Mesenteric fat pad (tissue), 1 donor: ENCODE data around the gene NUP210. TPM values are rescaled to one million over a fixed set of nuclear protein-coding genes. Genes with fewer than 3 reads are reported as not detected.

Source experiments
- DNase-seq: peaks from one replicate; pipeline ENCODE4 v3.0.0-alpha.2; 2020; ENCODE audit warnings: low spot score
- total RNA-seq: library from RNA; stranded (reverse); fragmentation: NEBNext Ultra II Directional; extraction: Animal tissue kit (Norgen Biotek cat#: 25700); gene quantifications from one replicate; pipeline ENCODE4 v1.2.1, GENCODE V29; 2021
- donor health status: DM: yes; HTN: yes; CAD: no.

Gene NUP210
- total RNA-seq, 1 donor from 2014 or later = 1.5 TPM

DNA sequence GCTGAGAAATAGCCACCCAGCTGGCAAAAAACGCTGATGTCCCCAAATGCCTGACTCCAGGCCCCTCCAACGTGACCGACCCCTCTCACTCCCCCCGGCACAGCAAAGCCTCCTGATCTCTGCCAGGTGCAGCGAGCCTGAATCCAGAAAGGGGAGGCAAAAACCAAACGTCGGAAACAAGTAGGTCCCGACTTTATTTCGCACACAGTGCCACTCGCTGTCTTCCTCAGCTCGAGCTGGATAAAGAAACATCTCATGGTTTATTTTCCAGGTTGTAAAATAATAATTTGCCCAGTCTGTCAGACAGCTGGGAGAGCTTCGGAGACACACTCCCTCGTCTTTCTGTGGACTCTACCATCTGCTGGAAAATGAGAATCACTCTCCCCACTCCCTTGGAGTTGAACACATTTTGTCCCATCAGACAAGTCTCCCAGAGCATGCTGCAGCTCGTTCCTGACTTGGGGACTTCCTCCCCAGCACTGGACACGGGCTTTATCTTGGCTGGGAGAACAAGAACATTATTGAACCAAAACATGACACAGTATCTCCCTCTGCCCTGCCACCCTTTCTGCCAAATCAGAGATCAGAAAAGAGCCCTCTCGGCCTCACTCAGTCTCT, 142.8 kb downstream of the NUP210 start:
- no peak for DNase-seq

DNA sequence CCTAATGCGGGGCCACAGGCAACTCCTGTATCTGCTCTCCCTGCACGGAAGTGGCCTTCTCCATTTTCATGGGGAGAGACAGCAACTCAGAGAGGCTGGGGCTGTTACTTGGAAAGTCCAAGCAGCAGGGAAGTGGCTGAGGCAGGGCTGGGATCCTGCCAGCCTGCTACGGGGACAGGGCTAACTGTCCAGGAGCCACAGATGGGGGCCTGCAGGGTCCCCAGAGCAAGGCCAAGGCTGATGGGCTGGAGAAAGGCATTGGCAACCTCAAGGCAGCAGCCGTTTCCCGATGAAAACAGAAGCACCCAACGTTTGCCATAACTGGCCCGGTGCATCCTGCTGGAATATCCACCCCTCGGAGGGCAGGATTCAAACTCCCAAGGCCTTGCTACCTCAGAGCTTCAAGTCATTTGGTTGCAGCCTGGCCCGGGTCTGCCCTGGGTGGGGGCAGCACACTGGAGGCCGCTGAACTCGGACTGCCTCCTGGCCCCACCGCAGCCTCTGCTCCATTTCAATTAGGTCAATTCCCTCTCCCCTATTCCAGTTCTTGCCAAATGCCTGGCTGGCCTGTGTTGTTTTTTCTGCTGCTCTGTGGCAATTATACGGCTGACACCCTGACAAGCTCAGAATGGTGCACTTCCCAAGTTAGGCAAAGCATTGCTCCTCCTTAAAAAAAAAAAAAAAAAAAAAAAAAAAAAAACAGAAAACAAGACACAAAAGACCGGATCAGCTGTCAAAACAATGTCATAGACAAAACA, 143.5 kb downstream of the NUP210 start:
- DNase-seq = no peak

DNA sequence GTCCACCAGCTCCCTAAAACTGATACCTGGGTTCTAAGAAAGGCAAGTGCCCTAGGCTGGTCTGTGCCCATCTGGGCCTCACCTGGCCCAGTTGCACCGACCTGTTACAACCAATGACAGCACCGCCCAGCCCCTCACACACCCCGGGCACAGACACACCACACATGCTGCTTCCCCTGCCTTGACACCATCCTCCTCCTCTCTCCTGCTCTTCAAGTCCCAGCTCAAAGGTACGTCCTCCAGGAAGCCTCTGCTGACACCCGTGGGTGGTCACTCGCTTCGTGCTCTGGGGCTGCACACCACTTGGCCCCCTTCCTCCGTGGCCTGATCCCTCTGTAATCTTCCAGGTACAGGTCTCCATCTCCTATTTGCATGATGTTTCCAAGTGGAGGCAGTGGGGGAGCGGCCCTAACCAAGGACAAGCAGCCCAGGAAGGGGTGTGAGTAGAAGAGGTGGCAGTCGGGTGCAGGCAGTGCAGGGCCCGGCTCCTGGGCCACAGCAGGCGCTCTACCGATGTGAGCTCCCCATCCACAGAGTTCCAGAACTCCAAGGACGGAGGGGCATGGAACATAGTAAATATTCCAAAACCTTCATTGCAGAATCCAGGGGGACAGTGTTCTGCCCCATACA, 144.6 kb downstream of the NUP210 start:
- no peak for DNase-seq

DNA sequence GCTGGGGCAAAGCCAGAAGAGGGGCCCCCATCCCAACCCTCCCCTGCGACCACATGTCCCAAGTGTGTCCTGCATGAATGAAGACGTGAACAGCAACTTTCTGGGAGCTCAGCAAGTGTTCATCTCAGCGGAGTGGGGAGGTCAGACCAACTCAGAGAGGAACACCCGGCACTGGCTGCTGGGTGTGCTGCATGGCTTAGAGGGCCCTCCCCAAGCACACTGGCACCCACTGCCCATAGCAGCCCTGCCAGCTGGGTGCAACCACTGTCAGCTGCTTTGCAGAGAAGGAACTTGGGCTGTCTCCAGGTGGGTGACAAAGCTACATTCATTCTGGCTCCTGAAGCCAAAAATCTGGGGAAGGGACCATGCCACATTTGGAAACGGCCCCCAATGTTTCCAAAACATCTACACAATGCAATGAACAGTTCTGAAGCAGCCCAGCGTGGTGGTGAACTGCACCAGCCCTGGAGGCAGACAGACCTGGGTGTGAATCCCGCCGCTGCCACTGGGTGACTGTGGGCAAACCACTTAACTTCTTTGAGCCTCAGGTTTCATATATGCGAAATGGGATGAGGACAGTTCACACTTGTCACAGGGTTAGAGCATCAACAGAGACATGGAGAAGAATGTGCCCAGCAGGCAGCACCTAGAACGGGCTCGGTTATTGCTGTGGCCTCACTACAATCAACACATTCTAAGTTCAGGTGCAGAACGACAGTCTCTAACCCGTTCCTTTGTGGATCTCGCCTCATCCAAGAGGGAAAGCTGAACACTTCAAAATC, 145.4 kb downstream of the NUP210 start:
- DNase-seq = no peak

DNA sequence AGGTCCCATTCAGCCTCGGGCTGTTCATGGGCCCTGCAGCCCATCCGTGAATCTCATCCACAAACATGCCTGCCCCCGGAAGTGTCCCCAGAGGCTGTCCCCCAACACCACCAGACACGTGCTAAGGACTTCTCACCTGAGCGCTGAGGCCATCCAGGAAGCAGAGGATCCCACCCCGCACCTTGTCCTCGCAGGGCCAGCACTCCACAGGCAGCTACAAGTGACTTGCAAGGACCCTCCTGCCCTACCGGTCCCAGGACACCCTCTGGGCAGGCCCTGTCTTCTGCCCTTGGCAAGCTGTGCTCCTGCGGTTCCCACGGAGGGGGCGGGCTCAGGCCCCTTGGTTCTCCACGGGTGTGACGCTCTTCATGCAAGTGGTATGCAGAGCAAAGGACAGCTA, 146.0 kb downstream of the NUP210 start:
- DNase-seq = no peak

DNA sequence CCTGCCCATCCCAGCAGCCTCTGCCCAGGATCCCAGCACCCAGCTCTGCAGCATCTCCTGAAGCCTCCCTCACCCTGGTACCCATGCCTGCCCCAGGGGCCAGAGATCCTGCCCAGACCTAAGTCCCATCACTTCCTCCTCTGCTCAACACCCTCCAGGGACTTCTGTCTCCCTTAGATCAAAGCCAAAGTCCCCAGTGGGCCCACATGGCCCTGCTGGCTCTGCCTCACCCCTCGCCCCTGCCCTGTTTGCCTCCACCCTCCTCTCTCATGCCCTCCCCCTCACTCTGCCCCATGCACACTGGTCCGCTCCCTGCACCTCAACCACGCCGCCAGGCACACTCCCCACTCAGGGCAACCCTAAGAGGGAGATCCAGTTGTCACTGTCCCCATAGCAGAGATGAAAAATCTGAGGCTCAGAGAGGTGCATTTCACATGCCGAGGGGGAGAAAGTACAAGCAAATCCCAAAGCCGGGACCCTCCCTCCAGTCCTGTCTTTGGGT, 146.5 kb downstream of the NUP210 start:
- DNase-seq = no peak

DNA sequence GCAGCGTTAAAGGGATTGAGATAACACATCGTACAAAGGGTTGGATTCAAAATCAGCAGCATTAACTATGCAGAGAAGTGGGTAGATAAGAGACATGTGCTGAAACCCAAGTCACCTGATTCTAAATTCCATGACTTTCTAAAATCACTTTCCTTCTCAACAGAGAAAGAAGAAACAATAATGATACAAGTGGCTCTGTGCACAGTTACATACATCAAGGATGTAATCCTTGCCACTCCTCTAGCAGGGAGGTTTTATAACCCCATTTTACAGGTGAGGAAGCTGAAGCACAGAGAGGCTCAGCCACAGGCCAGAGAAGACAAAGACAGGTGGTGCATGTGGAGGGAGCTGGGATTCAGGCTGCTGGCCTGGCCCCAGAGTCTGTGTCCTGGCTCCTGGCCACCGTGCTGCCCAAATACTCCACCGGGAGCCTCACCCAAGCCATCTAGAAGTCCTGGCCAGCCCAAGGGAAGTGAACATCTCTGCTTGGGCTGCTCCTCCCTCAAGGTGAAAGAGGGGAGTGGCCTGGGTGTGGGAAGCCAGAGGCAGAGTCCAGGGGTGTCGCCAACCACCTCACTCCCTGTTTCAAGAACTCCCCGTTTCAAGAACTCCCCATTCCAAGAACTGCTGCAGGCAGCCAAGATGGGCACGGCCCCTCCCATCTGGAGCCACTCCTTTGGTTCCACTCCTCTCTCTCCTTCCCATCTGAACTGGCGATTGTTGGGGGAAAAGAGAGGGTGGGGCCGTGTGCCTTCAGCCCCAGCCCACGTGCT, 147.1 kb downstream of the NUP210 start:
- no peak for DNase-seq

DNA sequence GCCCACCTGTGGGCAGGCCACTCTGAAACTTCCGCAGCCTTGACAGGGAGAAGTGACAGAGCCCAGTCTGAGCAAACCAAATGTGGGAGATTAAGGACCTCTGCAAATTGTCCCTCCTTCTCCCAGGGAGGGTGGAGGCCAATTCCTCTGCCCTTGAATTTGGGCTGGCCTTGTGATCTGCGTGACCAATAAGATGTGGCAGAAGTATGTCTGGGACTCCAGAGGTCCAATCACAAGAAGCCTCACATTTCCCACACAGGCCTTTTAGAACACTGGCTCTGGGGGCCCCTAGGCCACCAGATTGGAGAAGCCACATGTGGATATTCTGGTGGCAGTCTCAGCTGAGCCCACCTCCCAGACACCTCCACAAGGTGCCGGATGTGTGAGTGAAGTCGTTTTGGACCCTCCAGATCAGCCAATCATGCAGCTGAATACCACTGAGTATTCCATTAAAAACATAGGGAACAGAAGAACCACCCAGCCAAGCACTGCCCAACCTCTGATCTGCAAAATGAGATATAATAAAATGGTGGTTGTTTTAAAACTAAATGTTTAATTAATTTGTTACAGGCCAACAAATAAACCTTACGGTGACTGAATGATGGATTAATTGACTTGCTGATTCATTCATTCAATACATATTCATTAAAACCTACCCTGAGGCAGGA, 150.3 kb downstream of the NUP210 start:
- no peak for DNase-seq

DNA sequence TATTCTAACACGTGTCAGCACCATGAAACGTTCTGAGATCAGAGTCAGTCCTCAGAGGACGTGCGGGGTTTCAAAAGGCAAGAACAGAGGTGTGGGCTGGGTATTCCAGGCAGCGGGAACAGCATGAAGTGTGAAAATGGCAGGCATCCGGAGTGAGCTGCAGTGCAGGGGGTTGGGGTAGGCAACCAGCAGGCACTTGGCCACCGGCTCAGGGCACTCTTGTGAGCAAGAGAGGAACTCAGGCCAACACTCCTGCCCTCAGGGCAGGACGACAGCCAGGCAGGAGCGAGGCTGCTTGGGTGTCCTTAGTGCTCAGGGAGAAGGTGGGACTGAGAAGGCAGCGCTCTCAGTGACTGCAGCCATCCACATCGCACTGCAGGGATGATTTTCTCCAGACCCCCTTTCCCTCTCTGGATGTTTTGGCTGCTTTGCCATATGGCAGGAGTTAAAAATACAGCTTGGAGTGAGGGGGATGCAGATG, 151.1 kb downstream of the NUP210 start:
- no peak for DNase-seq

DNA sequence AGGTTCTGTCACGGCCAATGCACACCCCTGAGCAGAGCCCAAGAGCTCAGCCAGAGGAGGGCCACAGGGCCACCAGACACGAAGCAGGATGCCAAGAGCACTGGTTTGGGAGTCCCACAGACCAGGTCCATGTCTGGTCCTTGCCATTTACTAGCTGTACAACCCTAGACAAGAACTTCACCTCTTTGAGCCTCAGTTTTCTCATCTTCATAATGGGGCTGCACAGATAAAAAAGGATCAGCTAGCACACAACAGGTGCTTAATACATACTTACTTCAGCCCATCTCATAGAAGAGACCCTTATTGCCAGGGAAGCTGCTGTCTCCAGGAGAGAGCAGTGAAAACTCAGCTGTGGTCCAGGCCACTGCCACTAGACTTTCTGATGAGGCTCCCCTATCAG, 152.0 kb downstream of the NUP210 start:
- no peak for DNase-seq

DNA sequence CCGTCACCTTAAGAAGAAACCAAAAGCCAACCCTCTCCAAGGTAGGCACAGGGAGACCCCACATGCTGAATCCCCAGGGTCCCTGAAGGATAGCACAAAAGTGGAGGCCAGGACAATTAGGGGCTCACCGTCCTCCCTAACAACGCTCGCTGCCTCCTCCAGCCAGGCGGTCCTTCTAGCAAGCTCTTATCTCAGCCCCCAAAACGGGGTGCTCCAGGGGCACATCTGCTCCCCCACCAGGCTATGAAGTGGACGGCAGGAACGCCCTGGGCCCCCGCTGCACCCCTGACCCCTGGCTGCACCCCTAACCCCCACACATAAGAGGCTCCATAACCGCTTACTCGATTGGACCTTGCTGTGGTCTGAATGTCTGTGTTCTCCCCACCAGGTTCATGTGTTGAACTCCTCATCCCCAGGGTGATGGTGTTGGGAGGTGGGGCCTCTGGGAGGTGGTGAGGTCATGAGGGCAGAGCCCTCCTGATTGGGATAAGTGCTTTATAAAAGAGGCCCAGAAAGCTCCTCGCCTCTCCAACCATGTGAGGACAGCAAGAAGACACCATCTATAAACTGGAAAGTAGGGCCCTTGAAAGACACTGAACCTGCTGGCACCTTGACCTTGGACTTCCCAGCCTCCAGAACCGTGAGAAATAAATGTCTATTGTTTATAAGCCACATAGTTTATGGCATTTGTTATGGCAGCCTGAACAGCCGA, 153.3 kb downstream of the NUP210 start:
- no peak for DNase-seq

Other genes starting within 250 kb of the NUP210 start
- gene HDAC11, start 60.0 kb upstream of the NUP210 start, total RNA-seq = 7.9 TPM
- 269 TPM for gene FBLN2, start 128.8 kb upstream of the NUP210 start, total RNA-seq